GM10847 (cell line): ENCODE data around the gene NOL11.

Source experiments
- POLR2A ChIP-seq: IDR thresholded peaks from 2 replicates; pipeline ENCODE4 v1.6.1; 2011; ENCODE audit not compliant: insufficient read length; ENCODE audit errors: extremely low read depth

Gene NOL11

GRCh38 chr17:67733449-67733848 lies 15.7 kb downstream of the NOL11 start:
- TF ChIP-seq POLR2A, result no peak

GRCh38 chr17:67737145-67737544 lies 19.4 kb downstream of the NOL11 start:
- no peak for TF ChIP-seq POLR2A

GRCh38 chr17:67742025-67742424 lies 24.3 kb downstream of the NOL11 start:
- no peak for TF ChIP-seq POLR2A

- TF ChIP-seq POLR2A, result no peak
Measured at GRCh38 chr17:67746704-67747571, 29.2 kb downstream of the NOL11 start.

- no peak for TF ChIP-seq POLR2A
Measured at GRCh38 chr17:67747681-67748235, 30.0 kb downstream of the NOL11 start.

- TF ChIP-seq POLR2A, result no peak
Measured at GRCh38 chr17:67750067-67750466, 32.3 kb downstream of the NOL11 start.

GRCh38 chr17:67751101-67752074 lies 33.7 kb downstream of the NOL11 start:
- no peak for TF ChIP-seq POLR2A

GRCh38 chr17:67753026-67753425 lies 35.3 kb downstream of the NOL11 start:
- TF ChIP-seq POLR2A, result no peak

- no peak for TF ChIP-seq POLR2A
Measured at GRCh38 chr17:67754001-67754400, 36.3 kb downstream of the NOL11 start.

- no peak for TF ChIP-seq POLR2A
Measured at GRCh38 chr17:67759355-67760171, 41.8 kb downstream of the NOL11 start.

- no peak for TF ChIP-seq POLR2A
Measured at GRCh38 chr17:67765623-67766022, 47.9 kb downstream of the NOL11 start.

- TF ChIP-seq POLR2A, result no peak
Measured at GRCh38 chr17:67769231-67769630, 51.5 kb downstream of the NOL11 start.

- no peak for TF ChIP-seq POLR2A
Measured at GRCh38 chr17:67770539-67770938, 52.8 kb downstream of the NOL11 start.

- no peak for TF ChIP-seq POLR2A
Measured at GRCh38 chr17:67772679-67773078, 54.9 kb downstream of the NOL11 start.

- TF ChIP-seq POLR2A, result no peak
Measured at GRCh38 chr17:67773246-67773645, 55.5 kb downstream of the NOL11 start.

GRCh38 chr17:67779098-67779672 lies 61.4 kb downstream of the NOL11 start:
- TF ChIP-seq POLR2A, result no peak
